RWPE2 (cell line): ENCODE results near the gene ANXA1.

Source experiments
- ATAC-seq: fragments of 200-7000 bp; cut with Tn5 transposase; 3 replicates; pipeline ENCODE4 v1.9.1; 2021; ENCODE audit warnings: low read depth
- DNase-seq: peaks from one replicate; pipeline ENCODE4 v3.0.0-alpha.2; 2020; ENCODE audit warnings: low spot score
- H3K27ac ChIP-seq: fragments of 450-650 bp; 2 replicates; pipeline ENCODE4 v1.5.1; 2017; ENCODE audit warnings: mild to moderate bottlenecking; ENCODE audit not compliant: poor library complexity, severe bottlenecking
- H3K27me3 ChIP-seq: fragments of 250-450 bp; sonication (Bioruptor Pico); 2 replicates; pipeline ENCODE4 v1.5.1; 2021; ENCODE audit warnings: mild to moderate bottlenecking, moderate library complexity; ENCODE audit not compliant: insufficient read depth, poor library complexity, severe bottlenecking
- H3K36me3 ChIP-seq: fragments of 250-450 bp; sonication (Bioruptor Pico); 2 replicates; pipeline ENCODE4 v1.5.1; 2020; ENCODE audit warnings: low read depth, mild to moderate bottlenecking, moderate library complexity
- H3K4me1 ChIP-seq: fragments of 250-450 bp; sonication (Bioruptor Pico); 2 replicates; pipeline ENCODE4 v1.5.1; 2021; ENCODE audit warnings: mild to moderate bottlenecking, moderate library complexity; ENCODE audit not compliant: insufficient read depth, poor library complexity, severe bottlenecking
- H3K4me3 ChIP-seq: fragments of 250-450 bp; sonication (Bioruptor Pico); 2 replicates; pipeline ENCODE4 v1.5.1; 2021; ENCODE audit warnings: mild to moderate bottlenecking, moderate library complexity; ENCODE audit not compliant: severe bottlenecking
- H3K9me3 ChIP-seq: fragments of 250-450 bp; sonication (Bioruptor Pico); 2 replicates; pipeline ENCODE4 v1.5.1; 2021; ENCODE audit warnings: mild to moderate bottlenecking, moderate library complexity; ENCODE audit not compliant: severe bottlenecking
- TF ChIP-seq, protein P1 (sequence below): fragments of 450-650 bp; IDR thresholded peaks from one replicate; pipeline ENCODE4 v1.5.1; 2017; ENCODE audit warnings: mild to moderate bottlenecking, moderate library complexity; ENCODE audit not compliant: poor library complexity, severe bottlenecking

The ANXA1 gene

DNA sequence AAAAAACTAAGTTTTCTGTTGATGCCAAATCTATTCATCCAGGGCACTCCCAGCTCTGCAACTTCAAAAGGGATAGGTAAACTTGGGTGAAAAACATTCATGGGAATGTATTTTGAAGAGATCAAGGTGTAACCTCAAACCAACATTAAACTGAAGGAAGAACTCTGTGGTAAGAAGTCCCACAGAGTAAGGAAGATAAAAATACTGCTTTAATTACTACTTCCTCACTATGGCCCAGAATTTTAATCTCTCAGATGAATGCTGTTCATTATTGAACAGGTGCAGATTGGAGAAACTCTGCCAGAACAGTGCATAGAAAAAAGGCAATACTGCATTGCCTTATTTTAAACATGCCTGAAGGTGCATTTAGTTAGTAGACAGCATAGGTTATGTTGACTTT lies 37.6 kb upstream of the ANXA1 start:
- ATAC-seq (no peak), DNase-seq (no peak)
- Histone ChIP-seq H3K27me3 (no peaks in the 10 kb centered on the region), H3K4me3 (no peak overlapping the region), H3K9me3 (no peaks in the 10 kb centered on the region), H3K36me3 (no peaks in the 10 kb centered on the region), H3K27ac (no peak overlapping the region), H3K4me1 (peaks cover 31% of the 10 kb centered on the region)
- TF ChIP-seq, protein P1, sequence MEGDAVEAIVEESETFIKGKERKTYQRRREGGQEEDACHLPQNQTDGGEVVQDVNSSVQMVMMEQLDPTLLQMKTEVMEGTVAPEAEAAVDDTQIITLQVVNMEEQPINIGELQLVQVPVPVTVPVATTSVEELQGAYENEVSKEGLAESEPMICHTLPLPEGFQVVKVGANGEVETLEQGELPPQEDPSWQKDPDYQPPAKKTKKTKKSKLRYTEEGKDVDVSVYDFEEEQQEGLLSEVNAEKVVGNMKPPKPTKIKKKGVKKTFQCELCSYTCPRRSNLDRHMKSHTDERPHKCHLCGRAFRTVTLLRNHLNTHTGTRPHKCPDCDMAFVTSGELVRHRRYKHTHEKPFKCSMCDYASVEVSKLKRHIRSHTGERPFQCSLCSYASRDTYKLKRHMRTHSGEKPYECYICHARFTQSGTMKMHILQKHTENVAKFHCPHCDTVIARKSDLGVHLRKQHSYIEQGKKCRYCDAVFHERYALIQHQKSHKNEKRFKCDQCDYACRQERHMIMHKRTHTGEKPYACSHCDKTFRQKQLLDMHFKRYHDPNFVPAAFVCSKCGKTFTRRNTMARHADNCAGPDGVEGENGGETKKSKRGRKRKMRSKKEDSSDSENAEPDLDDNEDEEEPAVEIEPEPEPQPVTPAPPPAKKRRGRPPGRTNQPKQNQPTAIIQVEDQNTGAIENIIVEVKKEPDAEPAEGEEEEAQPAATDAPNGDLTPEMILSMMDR, result no peak

GRCh38 chr9:73114958-73115357 lies 36.7 kb upstream of the ANXA1 start:
- H3K9me3 ChIP-seq, result no peaks in the 10 kb centered on the region
- ATAC-seq, result no peak
- TF ChIP-seq, protein P1, result no peak
- H3K36me3 ChIP-seq, result no peaks in the 10 kb centered on the region
- DNase-seq, result no peak
- H3K4me1 ChIP-seq, result peaks cover 35% of the 10 kb centered on the region
- H3K27me3 ChIP-seq, result no peaks in the 10 kb centered on the region
- no peak overlapping the region for H3K27ac ChIP-seq
- H3K4me3 ChIP-seq, result no peak overlapping the region

DNA sequence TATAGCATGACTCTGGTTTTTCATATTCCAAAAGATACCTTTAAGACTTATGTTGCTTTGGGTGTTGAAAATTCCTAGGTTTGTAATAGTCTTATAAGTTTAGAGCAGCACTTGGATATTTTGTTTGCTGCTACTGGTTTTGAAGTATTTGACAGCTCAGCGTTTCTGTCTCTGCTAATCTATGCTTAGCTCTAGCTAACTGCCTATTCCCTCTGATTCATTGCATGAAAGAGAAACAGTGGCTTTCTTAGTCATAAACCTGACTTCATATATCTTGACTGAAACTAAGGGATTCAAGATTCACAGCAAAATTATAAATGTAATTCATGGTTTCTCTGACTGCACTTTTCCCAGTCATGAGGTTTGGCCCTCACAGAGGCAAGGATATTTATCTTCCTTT lies 35.6 kb upstream of the ANXA1 start:
- no peak for DNase-seq
- H3K27me3 ChIP-seq, result no peaks in the 10 kb centered on the region
- no peaks in the 10 kb centered on the region for H3K9me3 ChIP-seq
- ATAC-seq, result peak; percentile 77
- TF ChIP-seq, protein P1, result no peak
- H3K4me3 ChIP-seq, result no peak overlapping the region
- no peaks in the 10 kb centered on the region for H3K36me3 ChIP-seq
- no peak overlapping the region for H3K27ac ChIP-seq
- H3K4me1 ChIP-seq, result peaks cover 30% of the 10 kb centered on the region

DNA sequence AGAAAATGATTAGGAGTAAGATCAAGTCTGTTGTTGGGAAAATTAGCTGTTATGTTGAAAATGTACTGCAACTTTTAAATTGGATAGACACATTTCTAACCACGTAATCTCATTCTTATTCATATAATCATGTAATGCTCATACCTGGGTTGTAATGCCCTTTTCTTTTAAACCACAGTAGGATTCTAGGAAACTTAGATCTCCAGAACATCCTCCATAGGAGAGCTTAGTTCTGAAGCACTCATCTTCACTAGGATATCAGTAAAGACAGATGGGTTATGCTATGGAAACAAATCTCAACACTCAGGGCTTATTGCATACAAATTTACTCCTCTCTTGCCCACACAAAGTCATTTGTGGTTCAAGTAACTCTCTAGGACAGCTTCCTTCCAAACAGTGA lies 34.8 kb upstream of the ANXA1 start:
- H3K4me3 ChIP-seq, result no peak overlapping the region
- no peaks in the 10 kb centered on the region for H3K36me3 ChIP-seq
- peaks cover 33% of the 10 kb centered on the region for H3K4me1 ChIP-seq
- DNase-seq (no peak), ATAC-seq (no peak)
- TF ChIP-seq, protein P1, result no peak
- no peak overlapping the region for H3K27ac ChIP-seq
- no peaks in the 10 kb centered on the region for H3K9me3 ChIP-seq
- no peaks in the 10 kb centered on the region for H3K27me3 ChIP-seq

DNA sequence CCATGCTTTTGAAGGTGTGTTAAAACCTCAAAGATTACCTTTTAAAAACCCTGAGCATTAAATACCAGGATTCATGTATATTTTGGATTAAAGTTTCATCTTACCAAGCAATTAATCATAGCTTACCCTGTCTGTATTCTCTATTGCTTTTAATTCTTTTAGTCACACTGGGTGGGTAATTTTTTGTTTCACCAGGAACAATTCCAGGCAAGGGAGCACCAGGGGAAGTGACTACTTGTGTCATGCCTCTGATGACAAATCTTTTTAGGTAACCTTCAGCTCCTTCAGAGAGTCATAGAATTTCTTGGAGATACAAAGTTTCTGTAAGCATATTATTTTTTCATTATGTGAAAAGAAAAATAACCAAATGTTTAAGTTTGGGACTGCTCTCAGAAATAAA lies 33.4 kb upstream of the ANXA1 start:
- H3K36me3 ChIP-seq, result no peaks in the 10 kb centered on the region
- ATAC-seq (no peak), DNase-seq (no peak)
- no peak overlapping the region for H3K4me3 ChIP-seq
- TF ChIP-seq, protein P1, result no peak
- H3K27me3 ChIP-seq, result no peaks in the 10 kb centered on the region
- peaks cover 33% of the 10 kb centered on the region for H3K4me1 ChIP-seq
- peak overlapping the region; percentile 69 for H3K27ac ChIP-seq
- H3K9me3 ChIP-seq, result no peaks in the 10 kb centered on the region
